Large intestine (tissue), 3 donors: Measurements from ENCODE around the gene GP1BA. TPM values are rescaled to one million over a fixed set of nuclear protein-coding genes. Genes with fewer than 3 reads are reported as not detected.
A peak's percentile ranks its signal among the peaks of the same experiment; 100 is the strongest.
"Not testable (repeated sequence)": the region's sequence is repeated elsewhere in the genome, so short reads cannot be mapped to it uniquely, and the experiment has no call there.

Experiments
- DNase-seq, 2 donors: peaks; one replicate each; pipeline versions ENCODE4 v3.0.0 to v3.0.0-alpha.2; 2013
- H3K27ac ChIP-seq: one replicate; pipeline ENCODE4 v1.5.1; 2013; ENCODE audit warnings: low read length
- H3K27me3 ChIP-seq: 2 replicates; pipeline ENCODE4 v1.6.1; 2013; ENCODE audit warnings: low read length; ENCODE audit not compliant: control insufficient read depth, insufficient read depth
- H3K36me3 ChIP-seq: 2 replicates; pipeline ENCODE4 v1.6.1; 2013; ENCODE audit warnings: low read length; ENCODE audit not compliant: control insufficient read depth, insufficient read depth
- H3K4me1 ChIP-seq: one replicate; pipeline ENCODE4 v1.6.1; 2013; ENCODE audit warnings: low read length; ENCODE audit not compliant: control insufficient read depth, insufficient read depth
- H3K4me3 ChIP-seq: one replicate; pipeline ENCODE4 v1.5.1; 2013; ENCODE audit warnings: low read length
- H3K9me3 ChIP-seq: one replicate; pipeline ENCODE4 v1.6.1; 2013; ENCODE audit warnings: mild to moderate bottlenecking, low read depth, low read length, moderate library complexity; ENCODE audit not compliant: control insufficient read depth
- WGBS: methylation state at CpG from one replicate; pipeline ENCODE4 v1.1.5; 2013; ENCODE audit warnings: low lambda C conversion rate; ENCODE audit not compliant: insufficient coverage; 5-methylcytosine and 5-hydroxymethylcytosine counted together
- polyA plus RNA-seq: library from polyadenylated mRNA; unstranded; fragments of 120-200 nt; gene quantifications from one replicate; pipeline ENCODE4 v1.2.1, GENCODE V29; 2013

The GP1BA gene
- polyA plus RNA-seq, 1 donor = 1.5 TPM

DNA sequence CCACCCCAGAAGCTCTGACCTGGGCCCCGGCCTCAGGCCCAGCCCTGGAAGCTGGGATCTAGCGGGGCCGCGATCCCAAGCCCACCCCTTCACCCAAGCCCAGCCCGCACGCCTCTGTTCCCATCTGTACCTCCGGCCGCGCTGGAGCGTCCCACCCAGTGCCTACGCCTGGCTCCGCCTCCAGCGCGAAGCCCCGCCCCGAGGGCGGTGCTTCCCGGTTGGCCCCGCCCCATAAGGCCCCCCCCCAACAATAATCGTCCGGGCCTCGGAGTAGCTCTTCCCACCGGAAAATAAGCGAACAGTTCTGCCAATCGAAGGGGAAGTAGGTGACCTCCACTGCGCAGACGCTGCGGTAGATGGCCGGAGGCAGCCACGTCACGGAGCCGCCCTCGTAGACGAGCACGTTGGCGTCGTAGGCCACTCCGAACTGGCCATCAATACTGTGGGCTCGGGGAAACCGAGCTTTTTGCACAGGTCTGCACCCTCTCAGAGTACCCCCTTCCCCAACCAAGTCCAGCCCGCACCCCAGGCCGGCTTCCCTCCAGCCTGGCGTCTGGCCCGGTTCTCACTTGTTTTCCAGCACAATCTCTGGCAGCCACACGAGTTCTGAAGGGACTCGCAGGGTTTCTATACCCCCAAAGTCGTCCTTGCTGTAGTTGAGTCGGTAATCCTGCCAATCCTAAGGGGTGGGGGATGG, 30.3 kb upstream of the GP1BA start:
- H3K36me3 ChIP-seq = peaks cover 9% of the 10 kb centered on the region
- peaks cover 32% of the 10 kb centered on the region for H3K27me3 ChIP-seq
- peaks cover 32% of the 10 kb centered on the region for H3K4me1 ChIP-seq
- DNase-seq = no peak
- WGBS = no CpG with 5 or more reads among the region's 48 CpGs
- H3K27ac ChIP-seq = peak overlapping the region; percentile 21
- peaks cover 17% of the 10 kb centered on the region for H3K9me3 ChIP-seq
- H3K4me3 ChIP-seq = peak overlapping the region; percentile 58

GRCh38 chr17:4902540-4902939, 29.5 kb upstream of the GP1BA start:
- Histone ChIP-seq H3K27ac (no peak overlapping the region), H3K4me3 (no peak overlapping the region), H3K9me3 (peaks cover 17% of the 10 kb centered on the region), H3K27me3 (peaks cover 32% of the 10 kb centered on the region), H3K4me1 (peaks cover 32% of the 10 kb centered on the region), H3K36me3 (peaks cover 2% of the 10 kb centered on the region)
- no peak for DNase-seq
- WGBS = 50% methylated on average over 1 of the region's 8 CpGs

- H3K27me3 ChIP-seq = peaks cover 32% of the 10 kb centered on the region
- H3K4me1 ChIP-seq = peaks cover 32% of the 10 kb centered on the region
- no peaks in the 10 kb centered on the region for H3K36me3 ChIP-seq
- peak within 1 kb of the TSS; percentile 21 for H3K27ac ChIP-seq
- WGBS = 0% methylated on average over 1 of the region's 10 CpGs
- peak within 1 kb of the TSS; percentile 2 for H3K4me3 ChIP-seq
- peaks cover 17% of the 10 kb centered on the region for H3K9me3 ChIP-seq
- DNase-seq = peak; percentile 83
Observed at GRCh38 chr17:4903051-4903818, 28.8 kb upstream of the GP1BA start, which contains the start of gene CHRNE. Gene CHRNE, minus strand, starts transcription at chr17:4903098. Its CDS starts 35 bp downstream, at chr17:4903063.

DNA sequence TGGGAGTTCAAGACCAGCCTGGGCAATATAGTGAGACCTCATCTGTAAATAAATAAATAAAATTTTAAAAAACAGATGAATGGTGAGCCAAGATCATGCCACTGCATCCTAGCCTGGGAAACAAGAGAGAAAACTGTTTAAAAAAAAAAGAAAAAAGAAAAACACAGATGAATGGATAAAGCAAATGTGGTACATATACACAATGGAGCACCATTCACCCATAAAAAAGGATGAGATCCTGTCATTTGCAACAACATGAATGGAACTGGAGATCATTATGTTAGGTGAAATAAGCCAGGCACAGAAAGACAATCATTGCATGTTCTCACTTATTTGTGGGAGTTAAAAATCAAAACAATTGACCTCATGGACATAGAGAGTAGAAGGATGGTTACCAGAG, 25.4 kb upstream of the GP1BA start:
- not testable (repeated sequence) for DNase-seq, H3K4me3 ChIP-seq, H3K27ac ChIP-seq, H3K36me3 ChIP-seq, H3K9me3 ChIP-seq, H3K27me3 ChIP-seq
- H3K4me1 ChIP-seq = peaks cover 18% of the 10 kb centered on the region

- Histone ChIP-seq H3K36me3 (no peaks in the 10 kb centered on the region), H3K27ac (no peak overlapping the region), H3K4me3 (no peak overlapping the region), H3K9me3 (no peaks in the 10 kb centered on the region), H3K4me1 (peaks cover 12% of the 10 kb centered on the region), H3K27me3 (no peaks in the 10 kb centered on the region)
- WGBS = no CpG with 5 or more reads among the region's 10 CpGs
- DNase-seq = no peak
Observed at GRCh38 chr17:4908301-4908700, 23.8 kb upstream of the GP1BA start.

GRCh38 chr17:4908711-4909496, 23.2 kb upstream of the GP1BA start:
- peak overlapping the region; percentile 75 for H3K27ac ChIP-seq
- DNase-seq = peak; percentile 81 to 86
- H3K4me1 ChIP-seq = peaks cover 16% of the 10 kb centered on the region
- no CpG with 5 or more reads among the region's 20 CpGs for WGBS
- H3K4me3 ChIP-seq = no peak overlapping the region
- H3K36me3 ChIP-seq = no peaks in the 10 kb centered on the region
- H3K27me3 ChIP-seq = no peaks in the 10 kb centered on the region
- no peaks in the 10 kb centered on the region for H3K9me3 ChIP-seq

DNA sequence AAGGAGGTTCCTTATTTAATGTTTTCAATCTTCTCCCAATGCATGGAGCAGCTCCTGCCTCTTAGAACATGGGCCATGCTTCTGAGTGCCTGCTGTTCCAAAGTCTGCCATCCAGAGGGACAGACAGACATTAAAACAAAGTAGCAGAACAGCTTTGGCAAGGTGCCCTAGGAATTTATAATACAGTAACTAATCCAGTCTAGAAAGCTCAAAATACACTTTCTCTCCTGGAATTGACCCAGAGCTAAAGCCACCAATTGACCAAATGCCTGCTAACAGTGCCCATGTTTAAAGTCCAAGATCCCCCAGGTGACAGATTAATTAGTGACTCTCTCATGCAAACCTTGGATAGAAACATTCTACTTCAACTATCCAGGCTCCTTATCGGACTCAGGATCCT, 18.1 kb upstream of the GP1BA start:
- H3K4me3 ChIP-seq = no peak overlapping the region
- H3K27ac ChIP-seq = peak overlapping the region; percentile 43
- H3K27me3 ChIP-seq = no peaks in the 10 kb centered on the region
- DNase-seq = peak in 1 of 2 donors; percentile 71
- no peaks in the 10 kb centered on the region for H3K9me3 ChIP-seq
- peaks cover 21% of the 10 kb centered on the region for H3K4me1 ChIP-seq
- WGBS = 0% methylated on average over 1 of the region's 1 CpG
- H3K36me3 ChIP-seq = no peaks in the 10 kb centered on the region

DNA sequence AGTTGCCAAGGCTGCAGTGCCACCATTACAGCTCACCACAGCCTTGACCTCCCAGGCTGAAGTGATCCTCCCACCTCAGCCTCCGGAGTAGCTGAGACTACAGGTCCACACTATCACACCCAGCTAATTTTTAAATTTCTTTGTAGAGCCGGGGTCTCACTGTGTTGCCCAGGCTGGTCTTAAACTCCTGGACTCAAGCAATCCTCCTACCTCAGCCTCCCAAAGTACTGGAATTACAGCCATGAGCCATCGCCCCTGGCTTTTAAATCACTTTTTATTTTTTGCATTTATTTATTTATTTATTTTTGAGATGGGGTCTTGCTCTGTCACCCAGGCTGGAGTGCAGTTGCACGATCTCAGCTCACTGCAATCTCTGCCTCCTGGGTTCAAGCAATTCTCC, 17.5 kb upstream of the GP1BA start:
- 100% methylated on average over 2 of the region's 4 CpGs for WGBS
- H3K9me3 ChIP-seq, H3K36me3 ChIP-seq, H3K27me3 ChIP-seq, DNase-seq, H3K27ac ChIP-seq, H3K4me3 ChIP-seq: not testable (repeated sequence)
- peaks cover 17% of the 10 kb centered on the region for H3K4me1 ChIP-seq

DNA sequence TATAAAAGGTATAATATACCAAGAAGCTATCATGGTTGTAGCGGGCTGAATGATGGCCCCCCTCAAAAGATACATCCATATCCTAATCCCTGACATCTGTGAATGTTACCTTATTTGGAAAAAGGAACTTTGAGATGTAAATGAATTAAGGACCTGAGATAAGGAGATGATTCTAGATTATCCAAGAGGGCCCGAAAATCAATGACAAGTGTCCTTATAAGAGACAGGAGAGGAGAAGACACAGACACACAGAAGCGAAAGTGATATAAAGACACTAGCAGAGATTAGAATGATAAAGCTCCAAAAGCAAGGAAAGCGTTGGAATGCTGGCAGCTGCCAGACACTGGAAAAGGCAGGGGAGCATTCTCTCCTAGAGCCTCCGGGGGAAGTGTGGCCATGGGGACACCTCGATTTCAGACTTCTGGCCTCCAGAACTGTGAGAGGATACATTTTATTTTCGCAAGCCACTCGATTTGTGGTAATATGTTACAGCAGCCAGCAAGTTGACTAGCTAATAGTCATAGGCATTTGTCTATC, 12.5 kb upstream of the GP1BA start:
- H3K36me3 ChIP-seq = no peaks in the 10 kb centered on the region
- no peak for DNase-seq
- H3K4me3 ChIP-seq = no peak overlapping the region
- no peaks in the 10 kb centered on the region for H3K4me1 ChIP-seq
- no peak overlapping the region for H3K27ac ChIP-seq
- no peaks in the 10 kb centered on the region for H3K9me3 ChIP-seq
- WGBS = 86% methylated on average over 5 of the region's 8 CpGs
- H3K27me3 ChIP-seq = no peaks in the 10 kb centered on the region

DNA sequence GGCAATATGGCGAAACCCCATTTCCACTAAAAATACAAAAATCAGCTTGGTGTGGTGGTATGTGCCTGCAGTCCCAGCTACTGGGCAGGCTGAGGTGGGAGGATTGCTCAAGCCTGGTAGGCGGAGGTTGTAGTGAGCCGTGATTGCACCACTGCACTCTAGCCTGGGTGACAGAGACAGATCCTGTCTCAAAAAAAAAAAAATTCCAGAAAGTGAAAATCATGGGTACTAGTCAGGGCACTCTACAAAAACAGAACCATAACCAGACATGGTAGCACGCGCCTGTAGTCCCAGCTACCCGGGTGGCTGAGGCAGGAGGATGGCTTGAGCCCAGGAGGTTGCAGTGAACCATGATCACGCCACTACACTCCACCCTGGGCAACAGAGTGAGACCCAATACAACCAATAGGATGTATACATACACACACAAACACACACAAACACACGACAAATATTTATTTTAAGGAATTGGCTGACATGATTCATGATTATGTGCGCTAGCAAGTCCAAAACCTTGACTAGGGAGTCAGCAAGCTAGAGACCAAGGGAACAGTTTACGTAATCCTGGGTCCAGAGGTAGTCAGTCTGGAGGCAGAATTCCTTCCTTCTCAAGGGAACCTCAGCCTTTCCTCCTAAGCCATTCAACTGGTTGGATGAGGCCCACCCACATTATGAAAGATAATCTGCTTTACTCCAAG, 11.6 kb upstream of the GP1BA start:
- Histone ChIP-seq H3K27ac (no peak overlapping the region), H3K36me3 (no peaks in the 10 kb centered on the region), H3K27me3 (no peaks in the 10 kb centered on the region), H3K9me3 (no peaks in the 10 kb centered on the region), H3K4me3 (no peak overlapping the region), H3K4me1 (no peaks in the 10 kb centered on the region)
- no CpG with 5 or more reads among the region's 10 CpGs for WGBS
- DNase-seq = no peak
